Measurements from ENCODE around the gene CEMIP. TPM values are rescaled to one million over a fixed set of nuclear protein-coding genes. Genes with fewer than 3 reads are reported as not detected.

CEMIP gene
- total and polyA plus RNA-seq, 7 experiments from 2014 or later, result 0.02 TPM; not detected in 6

DNA sequence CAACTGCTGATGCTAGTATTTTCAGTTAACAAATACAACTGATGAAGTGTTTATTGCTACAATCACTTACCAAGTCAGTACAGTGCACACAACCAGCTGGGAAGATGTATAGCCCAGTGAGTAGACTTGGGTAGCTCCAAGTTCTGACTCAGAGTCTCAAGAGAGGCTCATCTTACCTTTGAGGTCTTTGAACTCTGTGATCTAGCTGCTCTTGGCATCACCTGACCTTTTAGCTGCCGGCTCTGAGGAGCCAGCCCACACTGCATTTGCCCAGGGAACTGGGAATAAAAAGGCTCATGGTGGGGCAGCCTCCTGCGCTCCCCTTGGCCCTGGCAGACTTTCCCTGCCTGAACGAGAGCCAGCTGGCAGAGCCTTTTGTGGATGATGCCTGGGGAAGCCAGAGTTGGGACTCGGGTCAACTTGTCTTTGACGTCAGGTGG is 82.6 kb downstream of the CEMIP start:
- H3K4me3 ChIP-seq (ENCODE audit: low read length), result no peak overlapping the region
- Mint-ChIP-seq H3K9me3 (peaks cover 0 to 1% (median 0%) of the 10 kb centered on the region in 11 donors), H3K27ac (no peak overlapping the region), H3K36me3 (peaks cover 0 to 2% (median 0%) of the 10 kb centered on the region in 5 donors), H3K27me3 (peaks cover 0 to 4% (median 0%) of the 10 kb centered on the region in 5 donors), H3K4me3 (no peak overlapping the region), H3K4me1 (peaks cover 2 to 14% (median 12%) of the 10 kb centered on the region in 7 donors)
- ChIA-PET CTCF (no interaction called here), POLR2A (no interaction called here)
- no peaks in the 10 kb centered on the region for H3K36me3 ChIP-seq (ENCODE audit: control insufficient read depth in 2 of 3, insufficient read depth in 3 of 3, low read length in 3 of 3)
- intact Hi-C loops (cut with micrococcal nuclease), result no loop called here
- H3K27ac ChIP-seq (ENCODE audit: low read depth, low read length), result no peak overlapping the region
- no peaks in the 10 kb centered on the region for H3K4me1 ChIP-seq (ENCODE audit: control insufficient read depth in 2 of 2, insufficient read depth in 2 of 2, low read length in 2 of 2)
- ATAC-seq (no peak), DNase-seq (no peak)
- H3K27me3 ChIP-seq (ENCODE audit: control insufficient read depth in 2 of 2, insufficient read depth in 2 of 2, low read length in 2 of 2), result no peaks in the 10 kb centered on the region
- H3K9me3 ChIP-seq (ENCODE audit: control insufficient read depth in 2 of 3, low read length in 3 of 3), result no peaks in the 10 kb centered on the region

DNA sequence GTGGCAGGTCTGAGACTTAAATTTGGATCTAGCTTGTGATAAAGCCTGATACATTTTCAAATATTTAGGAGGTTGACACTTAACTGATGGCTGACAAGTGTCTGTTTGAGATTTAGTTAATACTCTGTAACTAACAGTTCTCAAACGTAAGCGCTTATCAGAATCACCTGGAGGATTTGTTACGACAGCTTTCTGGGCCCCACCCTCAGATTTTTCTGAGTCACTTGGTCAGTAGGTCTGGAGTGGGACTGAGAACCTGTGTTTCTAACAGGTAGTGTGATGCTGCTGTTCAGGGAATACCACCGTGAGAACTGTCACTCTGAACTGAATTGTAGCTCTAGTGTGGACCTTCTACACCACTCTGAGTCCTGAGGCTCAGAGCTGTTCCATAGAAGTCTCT is 85.5 kb downstream of the CEMIP start:
- ChIA-PET CTCF (no interaction called here), POLR2A (no interaction called here)
- Mint-ChIP-seq H3K27me3 (peaks cover 0 to 4% (median 0%) of the 10 kb centered on the region in 5 donors), H3K27ac (no peak overlapping the region), H3K9me3 (peaks cover 0 to 1% (median 0%) of the 10 kb centered on the region in 11 donors), H3K4me3 (no peak overlapping the region), H3K4me1 (peaks cover 0 to 2% (median 0%) of the 10 kb centered on the region in 7 donors), H3K36me3 (no peaks in the 10 kb centered on the region)
- Histone ChIP-seq H3K27me3 (ENCODE audit: control insufficient read depth in 2 of 2, insufficient read depth in 2 of 2, low read length in 2 of 2) (no peaks in the 10 kb centered on the region), H3K9me3 (ENCODE audit: control insufficient read depth in 2 of 3, low read length in 3 of 3) (no peaks in the 10 kb centered on the region), H3K4me3 (ENCODE audit: low read length) (no peak overlapping the region), H3K4me1 (ENCODE audit: control insufficient read depth in 2 of 2, insufficient read depth in 2 of 2, low read length in 2 of 2) (no peaks in the 10 kb centered on the region), H3K27ac (ENCODE audit: low read depth, low read length) (no peak overlapping the region), H3K36me3 (ENCODE audit: control insufficient read depth in 2 of 3, insufficient read depth in 3 of 3, low read length in 3 of 3) (no peaks in the 10 kb centered on the region)
- ATAC-seq, result no peak
- intact Hi-C loops (cut with micrococcal nuclease), result no loop called here
- no peak for DNase-seq

DNA sequence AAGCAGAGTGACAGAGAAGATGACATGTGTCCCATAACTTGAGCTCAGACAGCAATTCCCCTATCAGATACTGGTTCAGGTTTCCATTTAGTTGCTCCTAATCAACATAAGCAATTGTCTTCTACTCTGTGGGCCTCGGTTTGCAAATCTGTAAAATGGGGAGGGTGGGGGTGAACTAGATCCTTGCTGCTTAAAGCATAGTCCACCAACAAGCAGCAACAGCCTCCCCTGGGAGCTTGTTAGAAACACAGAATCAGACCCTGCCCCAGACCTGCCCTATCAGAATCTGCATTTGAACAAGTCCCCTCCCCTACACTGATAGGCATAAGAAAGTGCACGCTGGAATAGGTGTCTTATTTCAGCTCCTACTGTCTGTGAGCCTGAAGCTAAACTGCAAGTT is 87.8 kb downstream of the CEMIP start:
- no peak overlapping the region for H3K4me3 ChIP-seq (ENCODE audit: low read length)
- H3K27ac ChIP-seq (ENCODE audit: low read depth, low read length), result no peak overlapping the region
- ATAC-seq (no peak), DNase-seq (no peak)
- CTCF ChIA-PET, result no interaction called here
- Mint-ChIP-seq H3K36me3 (no peaks in the 10 kb centered on the region), H3K4me1 (no peaks in the 10 kb centered on the region), H3K4me3 (no peak overlapping the region), H3K27ac (no peak overlapping the region), H3K27me3 (no peaks in the 10 kb centered on the region), H3K9me3 (no peaks in the 10 kb centered on the region)
- no peaks in the 10 kb centered on the region for H3K9me3 ChIP-seq (ENCODE audit: control insufficient read depth in 2 of 3, low read length in 3 of 3)
- POLR2A ChIA-PET, result no interaction called here
- H3K27me3 ChIP-seq (ENCODE audit: control insufficient read depth in 2 of 2, insufficient read depth in 2 of 2, low read length in 2 of 2), result no peaks in the 10 kb centered on the region
- intact Hi-C loops (cut with micrococcal nuclease), result no loop called here
- H3K36me3 ChIP-seq (ENCODE audit: control insufficient read depth in 2 of 3, insufficient read depth in 3 of 3, low read length in 3 of 3), result no peaks in the 10 kb centered on the region
- no peaks in the 10 kb centered on the region for H3K4me1 ChIP-seq (ENCODE audit: control insufficient read depth in 2 of 2, insufficient read depth in 2 of 2, low read length in 2 of 2)

DNA sequence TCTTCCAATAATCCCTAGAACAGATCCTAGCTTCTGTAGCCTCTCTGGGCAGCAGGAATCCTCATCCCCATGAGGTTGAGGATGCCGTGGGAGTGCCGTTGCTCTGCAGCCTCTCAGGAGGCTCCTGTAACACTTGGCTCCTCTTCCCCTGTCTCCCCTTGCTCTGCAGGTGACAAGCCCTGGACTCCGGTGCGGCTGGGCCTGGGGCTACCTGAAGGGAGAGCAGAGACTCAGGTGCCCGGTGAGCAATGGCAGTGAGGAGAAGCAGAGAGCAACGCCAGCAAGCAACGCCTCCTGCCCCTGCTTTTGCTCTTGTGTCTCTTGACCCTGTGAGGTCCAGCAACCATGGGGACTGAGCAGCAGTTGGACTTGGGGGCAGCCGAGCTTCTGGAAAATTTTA is 91.2 kb downstream of the CEMIP start:
- no peak overlapping the region for H3K4me3 Mint-ChIP-seq
- ATAC-seq (no peak), DNase-seq (no peak)
- Histone ChIP-seq H3K27me3 (ENCODE audit: control insufficient read depth in 2 of 2, insufficient read depth in 2 of 2, low read length in 2 of 2) (no peaks in the 10 kb centered on the region), H3K9me3 (ENCODE audit: control insufficient read depth in 2 of 3, low read length in 3 of 3) (no peaks in the 10 kb centered on the region), H3K36me3 (ENCODE audit: control insufficient read depth in 2 of 3, insufficient read depth in 3 of 3, low read length in 3 of 3) (no peaks in the 10 kb centered on the region), H3K4me1 (ENCODE audit: control insufficient read depth in 2 of 2, insufficient read depth in 2 of 2, low read length in 2 of 2) (no peaks in the 10 kb centered on the region), H3K27ac (ENCODE audit: low read depth, low read length) (no peak overlapping the region), H3K4me3 (ENCODE audit: low read length) (no peak overlapping the region)
- ChIA-PET CTCF (no interaction called here), POLR2A (no interaction called here)
- H3K36me3 Mint-ChIP-seq, result peaks cover 0 to 4% (median 0%) of the 10 kb centered on the region in 5 donors
- H3K27ac Mint-ChIP-seq, result no peak overlapping the region
- H3K27me3 Mint-ChIP-seq, result peaks cover 0 to under 1% (median 0%) of the 10 kb centered on the region in 5 donors
- no peaks in the 10 kb centered on the region for H3K9me3 Mint-ChIP-seq
- intact Hi-C loops (cut with micrococcal nuclease), result no loop called here
- H3K4me1 Mint-ChIP-seq, result peaks cover 0 to under 1% (median 0%) of the 10 kb centered on the region in 7 donors

DNA sequence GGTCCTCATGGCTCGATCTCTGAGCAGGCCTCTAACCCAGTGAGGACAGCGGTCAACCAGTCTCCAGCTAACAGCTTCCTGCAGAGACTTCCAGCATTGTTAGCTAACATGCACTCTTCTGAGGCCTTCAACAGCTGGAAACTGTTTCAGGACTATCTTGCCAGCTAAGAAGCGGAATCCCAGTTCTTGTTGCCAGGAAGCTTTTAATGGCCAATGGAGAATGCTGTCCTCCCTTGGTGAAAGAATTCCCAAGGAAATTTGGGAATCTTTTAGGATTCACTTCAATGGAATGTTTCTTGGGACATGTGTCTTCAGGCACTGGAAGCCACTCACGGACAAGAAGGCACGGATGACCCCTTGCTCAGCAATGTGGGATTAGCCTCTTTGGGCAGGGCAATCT is 91.7 kb downstream of the CEMIP start:
- Mint-ChIP-seq H3K27me3 (peaks cover 0 to 2% (median 0%) of the 10 kb centered on the region in 5 donors), H3K4me1 (peaks cover 0 to 1% (median 0%) of the 10 kb centered on the region in 7 donors), H3K9me3 (no peaks in the 10 kb centered on the region), H3K36me3 (peaks cover 0 to 4% (median 0%) of the 10 kb centered on the region in 5 donors), H3K4me3 (no peak overlapping the region), H3K27ac (peak overlapping the region in 1 of 9 donors; percentile 30)
- ChIA-PET POLR2A (no interaction called here), CTCF (no interaction called here)
- Histone ChIP-seq H3K36me3 (ENCODE audit: control insufficient read depth in 2 of 3, insufficient read depth in 3 of 3, low read length in 3 of 3) (no peaks in the 10 kb centered on the region), H3K9me3 (ENCODE audit: control insufficient read depth in 2 of 3, low read length in 3 of 3) (no peaks in the 10 kb centered on the region), H3K4me3 (ENCODE audit: low read length) (no peak overlapping the region), H3K4me1 (ENCODE audit: control insufficient read depth in 2 of 2, insufficient read depth in 2 of 2, low read length in 2 of 2) (no peaks in the 10 kb centered on the region), H3K27me3 (ENCODE audit: control insufficient read depth in 2 of 2, insufficient read depth in 2 of 2, low read length in 2 of 2) (no peaks in the 10 kb centered on the region), H3K27ac (ENCODE audit: low read depth, low read length) (no peak overlapping the region)
- intact Hi-C loops (cut with micrococcal nuclease), result no loop called here
- DNase-seq, result no peak
- no peak for ATAC-seq

DNA sequence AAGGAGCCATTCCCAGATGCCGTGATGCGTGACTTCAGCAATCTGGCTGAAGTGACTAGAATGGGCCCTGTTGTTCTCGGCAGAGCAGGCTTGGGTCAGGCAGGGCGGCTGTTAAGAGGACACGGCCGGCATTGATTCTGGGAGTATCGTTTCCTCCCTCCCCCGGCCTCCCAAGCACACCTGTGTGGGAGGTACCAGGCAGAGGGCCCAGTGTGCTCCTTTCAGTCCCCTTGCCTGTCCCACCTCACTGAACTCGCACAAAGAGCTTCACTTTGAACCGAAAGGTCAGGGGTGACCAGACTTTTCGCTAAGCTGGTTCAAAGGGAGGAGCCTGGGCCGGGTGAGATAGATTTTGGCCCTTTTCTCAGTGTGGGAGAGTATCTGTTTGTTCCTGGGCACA is 92.7 kb downstream of the CEMIP start:
- no peaks in the 10 kb centered on the region for H3K4me1 ChIP-seq (ENCODE audit: control insufficient read depth in 2 of 2, insufficient read depth in 2 of 2, low read length in 2 of 2)

DNA sequence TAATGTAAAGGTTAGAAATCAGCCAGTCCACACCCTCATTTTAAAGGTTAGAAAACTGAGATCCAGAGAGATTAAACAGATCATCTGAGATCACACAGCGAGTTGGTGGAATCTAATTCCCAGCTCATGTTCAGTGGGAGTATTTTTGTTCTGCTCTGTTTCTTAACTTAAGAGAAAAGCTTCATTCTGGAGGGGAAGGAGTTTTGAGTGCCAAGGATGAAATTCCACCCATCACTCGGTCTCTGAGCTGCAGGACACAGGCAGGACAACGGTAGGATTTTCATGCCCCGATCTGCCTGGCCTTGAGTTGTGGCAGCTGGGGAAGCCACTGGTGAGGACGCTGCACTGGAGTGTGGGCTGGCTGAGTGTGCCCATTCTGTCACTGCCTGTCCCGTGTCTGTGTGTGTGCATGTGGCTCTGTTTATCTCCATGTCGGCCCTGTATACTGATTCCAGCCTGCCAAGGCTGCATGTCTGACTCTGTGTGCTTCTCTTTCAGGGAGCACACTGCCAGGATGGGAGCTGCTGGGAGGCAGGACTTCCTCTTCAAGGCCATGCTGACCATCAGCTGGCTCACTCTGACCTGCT is 94.3 kb downstream of the CEMIP start:
- H3K27ac Mint-ChIP-seq, result no peak overlapping the region
- ChIA-PET POLR2A (no interaction called here), CTCF (no interaction called here)
- no peak overlapping the region for H3K4me3 ChIP-seq (ENCODE audit: low read length)
- DNase-seq (no peak), ATAC-seq (peak; percentile 22)
- intact Hi-C loops (cut with micrococcal nuclease), result no loop called here
- H3K36me3 ChIP-seq (ENCODE audit: control insufficient read depth in 2 of 3, insufficient read depth in 3 of 3, low read length in 3 of 3), result no peaks in the 10 kb centered on the region
- peaks cover 0 to 14% (median 5%) of the 10 kb centered on the region in 5 donors for H3K27me3 Mint-ChIP-seq
- peaks cover 0 to 1% (median 0%) of the 10 kb centered on the region in 7 donors for H3K4me1 Mint-ChIP-seq
- peaks cover 0 to 4% (median 0%) of the 10 kb centered on the region in 5 donors for H3K36me3 Mint-ChIP-seq
- no peaks in the 10 kb centered on the region for H3K9me3 Mint-ChIP-seq
- H3K9me3 ChIP-seq (ENCODE audit: control insufficient read depth in 2 of 3, low read length in 3 of 3), result no peaks in the 10 kb centered on the region
- H3K4me3 Mint-ChIP-seq, result no peak overlapping the region
- no peaks in the 10 kb centered on the region for H3K4me1 ChIP-seq (ENCODE audit: control insufficient read depth in 2 of 2, insufficient read depth in 2 of 2, low read length in 2 of 2)
- no peak overlapping the region for H3K27ac ChIP-seq (ENCODE audit: low read depth, low read length)
- H3K27me3 ChIP-seq (ENCODE audit: control insufficient read depth in 2 of 2, insufficient read depth in 2 of 2, low read length in 2 of 2), result no peaks in the 10 kb centered on the region

More for the DNA sequence above, 92.7 kb downstream of the CEMIP start:
- intact Hi-C loops (cut with micrococcal nuclease), result no loop called here
- Mint-ChIP-seq H3K4me3 (no peak overlapping the region), H3K36me3 (peaks cover 0 to 4% (median 0%) of the 10 kb centered on the region in 5 donors), H3K27me3 (peaks cover 0 to 8% (median 2%) of the 10 kb centered on the region in 5 donors), H3K27ac (no peak overlapping the region), H3K9me3 (no peaks in the 10 kb centered on the region), H3K4me1 (peaks cover 0 to 1% (median 0%) of the 10 kb centered on the region in 7 donors)
- DNase-seq, result no peak
- no peak overlapping the region for H3K4me3 ChIP-seq (ENCODE audit: low read length)
- ATAC-seq, result no peak
- no peak overlapping the region for H3K27ac ChIP-seq (ENCODE audit: low read depth, low read length)
- no peaks in the 10 kb centered on the region for H3K36me3 ChIP-seq (ENCODE audit: control insufficient read depth in 2 of 3, insufficient read depth in 3 of 3, low read length in 3 of 3)
- ChIA-PET POLR2A (no interaction called here), CTCF (no interaction called here)
- no peaks in the 10 kb centered on the region for H3K27me3 ChIP-seq (ENCODE audit: control insufficient read depth in 2 of 2, insufficient read depth in 2 of 2, low read length in 2 of 2)
- H3K9me3 ChIP-seq (ENCODE audit: control insufficient read depth in 2 of 3, low read length in 3 of 3), result no peaks in the 10 kb centered on the region

Data from naive thymus-derived CD4-positive, alpha-beta T cell (primary cell).